ENCODE data around the gene EPX.
A peak's percentile ranks its signal among the peaks of the same experiment; 100 is the strongest.

The EPX gene

GRCh38 chr17:58187063-58187462 lies 5.5 kb upstream of the EPX start:
- TF ChIP-seq CTCF (IDR thresholded peaks at IDR 0.05; ENCODE audit: low read depth, low read length): no peak
- H3K4me3 ChIP-seq (ENCODE audit: low read depth, low read length): no peak overlapping the region
- H3K36me3 ChIP-seq: no peaks in the 10 kb centered on the region
- no peaks in the 10 kb centered on the region for H3K9me3 ChIP-seq (ENCODE audit: severe bottlenecking)
- no peaks in the 10 kb centered on the region for H3K27me3 ChIP-seq (ENCODE audit: insufficient read depth, low read depth, severe bottlenecking)
- no peak for DNase-seq
- H3K27ac ChIP-seq: no peak overlapping the region

DNA sequence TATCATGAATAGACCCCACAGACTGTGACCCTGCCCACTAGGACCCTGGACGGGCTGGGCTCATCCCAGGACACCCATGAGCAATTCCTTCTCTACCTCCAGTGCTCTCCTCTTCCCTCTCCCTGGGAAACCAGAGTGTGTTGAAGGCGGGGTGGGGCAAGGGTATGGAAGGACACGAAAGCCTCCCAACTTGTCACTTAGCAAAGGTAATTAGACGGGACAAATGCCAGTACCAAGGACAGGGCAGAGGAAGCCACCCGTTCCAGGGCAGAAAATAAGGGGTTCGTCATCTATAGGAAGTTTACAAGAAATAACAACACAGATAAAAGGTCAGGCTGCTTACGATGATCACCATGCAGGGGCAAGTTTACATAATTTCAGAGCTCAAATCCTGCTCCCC lies 4.9 kb upstream of the EPX start:
- Histone ChIP-seq H3K27me3 (ENCODE audit: insufficient read depth, low read depth, severe bottlenecking) (no peaks in the 10 kb centered on the region), H3K9me3 (ENCODE audit: severe bottlenecking) (no peaks in the 10 kb centered on the region), H3K4me3 (ENCODE audit: low read depth, low read length) (no peak overlapping the region), H3K36me3 (no peaks in the 10 kb centered on the region), H3K27ac (no peak overlapping the region)
- no peak for TF ChIP-seq CTCF (IDR thresholded peaks at IDR 0.05; ENCODE audit: low read depth, low read length)
- DNase-seq: no peak

DNA sequence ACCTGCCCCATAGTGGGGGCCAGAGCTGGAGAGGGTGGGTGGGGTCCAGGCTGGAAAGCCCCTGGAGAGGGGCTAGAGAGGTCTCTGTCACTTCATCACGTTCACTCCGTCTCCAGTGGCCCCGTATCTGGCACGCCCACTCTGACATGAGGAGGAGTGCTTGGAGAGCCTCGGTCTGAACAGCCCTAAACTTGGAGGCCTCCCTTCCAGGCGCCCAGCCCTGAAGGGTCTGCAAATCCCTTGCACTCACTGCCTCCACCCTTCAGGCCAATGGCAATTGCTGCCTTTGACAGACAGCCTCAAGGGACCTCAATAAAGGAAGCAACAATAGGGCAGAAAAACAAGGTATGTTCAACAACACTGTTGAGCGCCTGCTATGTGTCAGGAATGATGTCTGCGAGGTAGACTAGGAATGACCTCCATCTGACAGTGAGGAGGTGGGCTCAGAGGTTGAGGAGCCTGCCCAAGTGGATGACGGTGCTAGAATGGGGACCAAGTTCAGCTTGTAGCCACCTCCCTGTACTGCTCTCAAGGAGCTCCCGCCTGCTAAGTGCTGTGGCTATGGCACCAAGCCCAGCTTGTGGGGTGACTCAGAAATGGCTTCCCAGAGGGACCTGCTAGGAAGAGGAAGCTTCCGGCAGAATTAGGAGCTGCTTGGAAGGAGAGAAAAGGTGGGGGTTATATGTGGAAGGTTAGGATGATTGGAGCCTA lies 2.9 kb upstream of the EPX start:
- H3K27ac ChIP-seq: no peak overlapping the region
- H3K4me3 ChIP-seq (ENCODE audit: low read depth, low read length): no peak overlapping the region
- H3K27me3 ChIP-seq (ENCODE audit: insufficient read depth, low read depth, severe bottlenecking): no peaks in the 10 kb centered on the region
- no peak for DNase-seq
- no peaks in the 10 kb centered on the region for H3K36me3 ChIP-seq
- no peaks in the 10 kb centered on the region for H3K9me3 ChIP-seq (ENCODE audit: severe bottlenecking)
- TF ChIP-seq CTCF (IDR thresholded peaks at IDR 0.05; ENCODE audit: low read depth, low read length): no peak

- no peak for TF ChIP-seq CTCF (IDR thresholded peaks at IDR 0.05; ENCODE audit: low read depth, low read length)
- no peaks in the 10 kb centered on the region for H3K27me3 ChIP-seq (ENCODE audit: insufficient read depth, low read depth, severe bottlenecking)
- H3K27ac ChIP-seq: no peak overlapping the region
- H3K36me3 ChIP-seq: no peaks in the 10 kb centered on the region
- no peaks in the 10 kb centered on the region for H3K9me3 ChIP-seq (ENCODE audit: severe bottlenecking)
- peak; percentile 51 for DNase-seq
- H3K4me3 ChIP-seq (ENCODE audit: low read depth, low read length): no peak overlapping the region
Measured at GRCh38 chr17:58191241-58191896, 1.2 kb upstream of the EPX start.

DNA sequence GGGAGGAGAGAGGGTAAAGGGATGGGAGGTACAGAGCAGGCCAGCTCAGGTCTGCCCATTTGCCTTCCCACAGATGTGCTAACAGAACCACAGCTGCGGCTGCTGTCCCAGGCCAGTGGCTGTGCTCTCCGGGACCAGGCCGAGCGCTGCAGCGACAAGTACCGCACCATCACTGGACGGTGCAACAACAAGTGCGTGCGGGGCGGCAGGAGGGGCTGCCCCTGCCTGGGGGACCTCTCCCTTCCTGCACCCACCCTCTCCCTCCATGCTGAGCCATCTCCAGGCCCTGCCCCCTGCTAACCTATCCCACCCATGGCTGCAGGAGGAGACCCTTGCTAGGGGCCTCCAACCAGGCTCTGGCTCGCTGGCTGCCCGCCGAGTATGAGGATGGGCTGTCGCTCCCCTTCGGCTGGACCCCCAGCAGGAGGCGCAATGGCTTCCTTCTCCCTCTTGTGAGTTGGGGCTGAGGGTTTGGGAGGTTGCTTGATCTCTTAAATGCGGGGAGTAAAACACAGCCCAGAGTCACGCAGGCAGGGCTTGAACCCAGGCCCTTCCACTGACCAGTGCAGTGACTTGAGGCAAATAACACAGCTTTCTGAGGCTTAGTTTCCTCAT lies 1.2 kb downstream of the EPX start:
- Histone ChIP-seq H3K4me3 (ENCODE audit: low read depth, low read length) (no peak overlapping the region), H3K27ac (no peak overlapping the region), H3K36me3 (no peaks in the 10 kb centered on the region), H3K9me3 (ENCODE audit: severe bottlenecking) (no peaks in the 10 kb centered on the region), H3K27me3 (ENCODE audit: insufficient read depth, low read depth, severe bottlenecking) (no peaks in the 10 kb centered on the region)
- no peak for DNase-seq
- peak; percentile 36 for TF ChIP-seq CTCF (IDR thresholded peaks at IDR 0.05; ENCODE audit: low read depth, low read length)
